ENCODE data around the gene HP.
"Not testable (repeated sequence)": the region's sequence is repeated elsewhere in the genome, so short reads cannot be mapped to it uniquely, and the experiment has no call there.

The HP gene

DNA sequence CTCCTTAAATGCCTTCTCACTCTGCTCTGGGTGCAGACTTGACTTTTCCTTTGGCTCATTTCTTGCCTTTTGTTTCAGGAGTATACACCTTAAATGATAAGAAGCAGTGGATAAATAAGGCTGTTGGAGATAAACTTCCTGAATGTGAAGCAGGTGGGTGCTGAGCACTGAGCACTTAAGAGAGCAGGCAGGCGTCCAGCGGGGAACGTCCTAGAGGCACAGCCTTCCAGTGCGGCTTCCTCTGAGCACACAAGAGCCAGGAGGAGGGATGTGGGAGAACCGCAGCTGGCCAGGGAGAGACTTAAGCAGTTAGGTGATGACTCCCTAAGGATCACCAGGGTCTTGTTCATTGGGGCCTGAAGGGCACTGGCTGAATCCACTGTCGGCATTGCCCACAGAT, 20.8 kb downstream of the HP start:
- DNase-seq; in situ Hi-C loops (cut with MboI; ENCODE audit: low pct_unique_long_range_greater_than_20kb, low sequenced_read_pairs): not testable (repeated sequence)

DNA sequence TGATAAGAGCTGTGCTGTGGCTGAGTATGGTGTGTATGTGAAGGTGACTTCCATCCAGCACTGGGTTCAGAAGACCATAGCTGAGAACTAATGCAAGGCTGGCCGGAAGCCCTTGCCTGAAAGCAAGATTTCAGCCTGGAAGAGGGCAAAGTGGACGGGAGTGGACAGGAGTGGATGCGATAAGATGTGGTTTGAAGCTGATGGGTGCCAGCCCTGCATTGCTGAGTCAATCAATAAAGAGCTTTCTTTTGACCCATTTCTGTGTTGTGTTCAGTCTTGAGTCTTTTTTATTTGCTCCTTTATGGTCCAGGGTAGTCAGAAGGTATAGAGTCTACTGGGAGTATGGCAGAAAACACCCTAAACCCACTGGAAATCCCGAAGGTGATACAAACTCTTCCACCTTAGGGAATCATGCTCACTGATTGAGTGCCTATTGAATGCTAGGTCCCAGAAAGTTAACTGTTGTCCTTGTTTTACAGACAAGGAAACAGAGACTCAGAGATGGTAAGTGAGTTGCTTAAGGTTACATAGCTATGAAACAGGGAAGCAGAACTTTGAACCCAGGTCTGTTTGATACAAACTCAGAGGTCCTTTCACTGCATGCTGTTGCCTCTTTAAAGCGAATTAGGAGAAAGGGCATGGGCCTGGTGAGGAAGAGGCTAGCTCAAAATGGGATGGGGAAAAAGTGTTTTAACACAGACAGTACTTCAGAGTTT, 22.8 kb downstream of the HP start:
- in situ Hi-C loops (cut with MboI; ENCODE audit: low pct_unique_long_range_greater_than_20kb, low sequenced_read_pairs); DNase-seq: not testable (repeated sequence)

DNA sequence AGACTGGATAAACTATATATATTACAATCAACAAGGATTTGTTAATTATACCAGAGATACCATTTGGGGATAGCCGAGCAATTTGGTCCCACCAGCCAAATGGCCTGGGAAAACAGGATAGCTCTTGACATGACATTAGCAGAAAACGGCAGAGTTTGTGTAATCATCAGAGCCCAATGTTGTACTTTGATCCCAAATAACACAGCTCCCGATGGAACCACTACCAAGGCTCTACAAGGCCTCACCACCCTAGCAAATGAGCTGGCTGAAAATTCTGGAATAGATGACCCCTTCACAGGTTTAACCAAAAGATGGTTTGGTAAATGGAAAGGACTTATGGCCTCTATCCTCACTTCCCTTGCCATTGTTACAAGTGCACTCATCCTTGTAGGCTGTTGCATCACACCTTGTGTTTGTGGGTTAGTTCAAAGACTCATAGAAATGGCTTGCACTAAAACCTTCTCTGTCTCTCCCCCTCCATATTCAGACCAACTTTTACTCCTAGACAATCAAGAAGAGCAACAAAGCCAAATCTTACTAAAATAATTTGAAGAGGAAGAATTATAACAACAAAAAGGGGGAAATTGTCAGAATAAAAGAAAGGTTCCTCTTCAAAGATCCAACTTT, 29.6 kb downstream of the HP start:
- no peak for DNase-seq
- in situ Hi-C loops (cut with MboI; ENCODE audit: low pct_unique_long_range_greater_than_20kb, low sequenced_read_pairs): no loop called here

DNA sequence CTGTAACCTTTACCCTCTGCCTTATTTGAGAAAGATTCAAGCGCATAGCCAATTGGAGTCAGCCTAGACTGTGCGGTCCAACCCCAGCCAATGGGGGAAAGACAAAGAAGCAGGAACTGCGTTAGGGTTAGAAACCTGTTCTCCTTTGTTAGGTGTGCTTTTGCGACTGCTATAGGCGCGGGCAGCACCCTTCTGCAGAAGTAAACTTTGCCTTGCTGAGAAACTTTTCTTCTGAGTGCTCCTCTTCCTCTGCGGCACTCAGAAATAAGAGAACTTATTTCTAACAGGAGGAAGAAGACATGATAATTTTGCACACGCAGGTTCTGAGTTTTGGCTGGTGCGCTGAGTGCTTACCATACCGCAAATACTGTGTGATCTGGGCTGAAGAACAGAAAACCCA, 30.1 kb downstream of the HP start:
- in situ Hi-C loops (cut with MboI; ENCODE audit: low pct_unique_long_range_greater_than_20kb, low sequenced_read_pairs): no loop called here
- DNase-seq: no peak

DNA sequence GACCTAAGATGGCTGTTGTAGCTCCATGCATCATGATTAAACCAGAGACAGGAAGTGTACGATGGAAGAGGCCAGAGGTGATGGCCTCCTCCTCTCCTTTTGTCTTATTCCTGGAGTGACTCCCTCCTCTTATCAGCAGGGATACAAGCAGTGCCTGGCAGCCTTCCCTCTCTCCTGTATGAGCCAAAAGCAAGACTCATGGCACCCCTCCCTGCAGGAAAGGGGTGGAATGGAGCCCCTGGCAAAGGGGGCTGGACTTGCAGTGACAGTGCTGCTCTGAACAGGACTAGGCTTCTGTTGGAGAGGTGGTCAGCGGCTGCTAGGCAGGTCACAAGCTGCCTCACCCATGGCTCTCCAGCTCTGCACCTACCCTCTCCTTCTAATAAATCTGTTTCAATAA, 30.7 kb downstream of the HP start:
- DNase-seq: no peak
- in situ Hi-C loops (cut with MboI; ENCODE audit: low pct_unique_long_range_greater_than_20kb, low sequenced_read_pairs): no loop called here

DNA sequence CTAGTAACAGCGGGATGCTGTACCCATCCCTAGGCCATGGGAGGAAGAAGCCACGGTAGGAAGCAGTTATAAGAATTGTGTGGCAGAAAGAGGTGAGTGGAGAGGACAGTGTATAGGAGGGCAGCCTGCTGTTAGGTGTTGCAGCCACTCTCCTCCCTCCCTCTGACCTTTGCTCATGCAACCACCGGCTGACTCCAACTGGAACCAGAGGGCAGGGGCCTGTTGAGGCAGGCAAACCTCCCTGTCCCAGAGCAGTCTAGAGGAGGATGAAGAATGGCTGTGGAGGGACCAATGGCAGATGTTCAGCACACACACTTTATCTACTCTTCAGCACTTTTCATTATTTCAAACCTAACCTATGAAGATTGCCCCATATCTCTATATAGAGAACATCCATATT, 36.9 kb downstream of the HP start:
- in situ Hi-C loops (cut with MboI; ENCODE audit: low pct_unique_long_range_greater_than_20kb, low sequenced_read_pairs): no loop called here
- no peak for DNase-seq

DNA sequence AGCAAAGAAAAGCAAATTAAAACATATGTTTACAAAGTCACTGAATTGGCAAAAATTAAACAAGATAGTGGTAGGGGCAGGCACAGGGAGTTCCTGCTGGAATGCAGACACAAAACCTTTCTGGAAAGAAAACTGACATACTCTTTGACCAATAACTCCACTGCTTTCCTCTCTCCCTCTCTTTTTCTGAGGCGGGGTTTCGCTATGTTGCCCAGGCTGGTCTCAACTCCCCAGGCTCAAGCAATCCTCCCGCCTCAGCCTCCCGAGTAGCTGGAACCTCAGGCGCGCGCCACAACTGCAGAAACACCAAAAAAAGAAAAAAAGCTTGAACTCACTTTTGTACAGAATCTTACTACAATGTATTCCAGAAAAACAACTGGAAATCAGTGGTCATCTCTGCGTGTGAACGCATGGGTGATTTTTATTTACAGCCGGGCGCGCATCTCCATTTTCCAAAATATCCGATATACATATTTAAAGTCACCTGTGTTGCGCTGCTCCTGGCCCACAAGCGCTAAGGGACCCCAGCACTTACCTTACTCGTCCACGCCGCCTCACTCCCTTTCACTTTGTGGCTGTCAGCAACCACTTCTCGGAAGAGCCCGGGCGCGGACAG, 38.6 kb downstream of the HP start:
- peak; percentile 51 for DNase-seq
- in situ Hi-C loops (cut with MboI; ENCODE audit: low pct_unique_long_range_greater_than_20kb, low sequenced_read_pairs): no loop called here

DNA sequence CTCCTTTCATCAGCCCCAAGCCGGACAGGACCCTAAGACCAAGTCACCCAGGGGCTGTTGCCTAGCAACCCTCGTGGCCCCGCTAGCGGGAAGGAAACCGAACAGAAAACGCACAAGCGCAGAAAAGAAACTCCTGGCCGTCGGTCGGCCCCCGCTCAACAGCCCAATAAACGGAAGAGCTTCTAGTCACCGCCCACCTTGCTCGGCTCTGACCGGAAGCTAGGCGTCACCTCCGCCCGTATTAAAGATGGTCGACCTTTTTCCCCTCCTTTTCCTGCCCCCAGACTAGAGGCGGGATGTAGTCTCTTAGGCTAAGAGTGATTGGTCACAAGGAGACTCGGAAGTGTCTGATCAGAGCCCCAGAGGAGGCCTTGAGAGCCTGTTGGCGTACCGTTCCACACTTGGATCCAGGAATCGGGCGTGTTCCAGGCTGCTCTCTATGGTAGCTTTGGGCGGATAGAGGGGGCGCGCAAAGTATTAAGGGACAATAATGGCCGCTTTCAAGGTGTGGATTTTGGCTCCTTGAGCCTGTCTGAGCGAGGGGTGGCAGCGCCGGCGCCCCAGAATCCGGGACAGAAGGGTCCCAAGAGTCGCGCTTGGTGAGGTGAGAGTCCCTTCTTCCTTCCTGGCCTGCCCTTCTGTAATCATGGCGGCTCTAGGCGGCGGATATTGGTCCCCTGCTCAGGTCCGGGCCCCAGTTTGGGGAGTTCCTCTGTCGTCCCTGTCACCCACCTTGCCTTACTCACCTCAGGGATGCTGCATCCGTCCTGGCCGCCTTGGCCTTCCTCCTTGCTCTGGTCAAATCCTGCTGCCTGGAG, 39.4 kb downstream of the HP start, which contains the start of the genes DHX38 and TXNL4B:
DHX38 (plus strand) TSS at position 400 of the 818 bp plus-strand sequence. CDS start 2,311 bp downstream, outside the sequence.
TXNL4B (minus strand) TSS at position 173 of the 818 bp plus-strand sequence. CDS start 2,871 bp downstream, outside the sequence.
- DNase-seq: peak; percentile 100
- in situ Hi-C loops (cut with MboI; ENCODE audit: low pct_unique_long_range_greater_than_20kb, low sequenced_read_pairs): no loop called here

DNA sequence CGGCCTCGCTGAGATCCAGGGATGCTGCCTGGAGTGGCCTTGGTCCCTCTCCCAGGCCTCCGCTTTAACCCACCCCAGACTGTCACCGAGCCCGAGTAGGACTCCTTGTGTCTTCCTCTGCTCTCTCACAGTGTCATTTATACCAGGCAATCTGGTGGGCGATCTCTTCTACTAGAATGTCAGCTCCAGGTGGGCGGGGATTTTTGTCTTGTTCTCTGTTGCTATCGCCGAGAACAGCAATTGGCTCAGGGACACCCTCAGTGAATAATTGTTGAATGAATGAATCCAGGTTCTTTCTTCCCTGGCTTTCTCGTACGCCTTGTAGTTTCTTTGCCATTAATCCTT, 39.9 kb downstream of the HP start:
- DNase-seq: no peak
- in situ Hi-C loops (cut with MboI; ENCODE audit: low pct_unique_long_range_greater_than_20kb, low sequenced_read_pairs): no loop called here

DNA sequence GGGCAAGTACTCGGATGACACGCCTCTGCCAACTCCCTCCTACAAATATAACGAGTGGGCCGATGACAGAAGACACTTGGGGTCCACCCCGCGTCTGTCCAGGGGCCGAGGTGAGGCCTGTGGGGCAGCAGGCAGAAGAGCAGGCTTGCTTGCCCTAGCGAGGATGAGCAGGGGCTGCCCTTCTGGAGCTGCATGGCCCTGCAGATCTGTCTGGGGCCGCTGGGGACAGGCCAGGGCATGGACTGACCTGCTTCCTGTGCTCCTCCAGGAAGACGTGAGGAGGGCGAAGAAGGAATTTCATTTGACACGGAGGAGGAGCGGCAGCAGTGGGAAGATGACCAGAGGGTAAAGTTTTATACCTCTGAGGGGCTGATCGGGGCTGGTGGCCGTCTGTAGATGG, 44.6 kb downstream of the HP start:
- in situ Hi-C loops (cut with MboI; ENCODE audit: low pct_unique_long_range_greater_than_20kb, low sequenced_read_pairs): no loop called here
- no peak for DNase-seq

DNA sequence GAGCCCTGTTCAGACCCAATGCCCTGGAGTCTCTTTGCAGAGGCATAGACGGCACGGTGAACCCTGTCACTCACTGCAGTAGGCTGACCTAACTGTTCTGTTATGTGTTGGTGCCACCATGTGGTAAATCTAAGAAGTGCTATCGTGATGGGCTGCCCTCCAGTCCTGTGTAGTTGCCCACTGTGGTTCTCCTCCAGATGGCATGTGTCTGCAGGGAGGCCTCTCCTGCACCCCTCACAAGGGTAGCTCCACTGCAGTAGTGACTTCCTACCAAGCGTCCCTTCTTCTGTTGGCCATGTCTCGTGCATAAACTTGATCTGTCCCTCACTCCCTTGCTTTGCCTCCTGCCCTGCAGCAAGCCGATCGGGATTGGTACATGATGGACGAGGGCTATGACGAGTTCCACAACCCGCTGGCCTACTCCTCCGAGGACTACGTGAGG, 45.1 kb downstream of the HP start:
- DNase-seq: peak; percentile 67
- in situ Hi-C loops (cut with MboI; ENCODE audit: low pct_unique_long_range_greater_than_20kb, low sequenced_read_pairs): no loop called here

DNA sequence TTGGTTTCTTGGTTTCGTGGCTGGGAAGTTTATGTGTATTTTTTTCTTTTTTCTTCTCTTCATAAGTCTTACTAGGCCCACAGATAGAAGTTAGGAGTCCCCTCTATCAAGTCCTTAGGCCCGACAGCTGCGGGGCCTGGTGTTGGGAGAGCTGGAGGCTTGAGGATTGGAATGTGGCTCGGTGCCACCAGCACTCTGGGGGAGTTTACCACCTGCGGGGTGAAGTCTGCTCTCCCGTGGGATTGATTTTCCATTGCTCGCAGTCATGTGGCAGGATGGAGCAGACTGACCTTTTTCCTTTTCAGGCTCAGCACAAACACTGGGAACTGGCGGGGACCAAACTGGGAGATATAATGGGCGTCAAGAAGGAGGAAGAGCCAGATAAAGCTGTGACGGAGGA, 46.9 kb downstream of the HP start:
- in situ Hi-C loops (cut with MboI; ENCODE audit: low pct_unique_long_range_greater_than_20kb, low sequenced_read_pairs): no loop called here
- no peak for DNase-seq

DNA sequence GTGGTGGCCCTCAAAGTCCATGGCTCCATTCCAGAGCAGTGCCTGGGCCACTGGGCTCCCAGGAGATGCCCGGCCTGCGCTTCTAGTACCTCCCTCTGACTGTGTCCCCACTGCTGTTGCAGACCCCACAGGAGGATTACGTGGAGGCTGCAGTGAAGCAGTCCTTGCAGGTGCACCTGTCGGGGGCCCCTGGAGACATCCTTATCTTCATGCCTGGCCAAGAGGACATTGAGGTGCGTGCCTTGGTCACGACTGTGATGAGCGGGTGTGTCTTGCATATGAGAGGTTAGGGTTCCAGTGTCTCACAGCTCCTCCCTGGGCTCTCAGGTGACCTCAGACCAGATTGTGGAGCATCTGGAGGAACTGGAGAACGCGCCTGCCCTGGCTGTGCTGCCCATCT, 50.6 kb downstream of the HP start:
- in situ Hi-C loops (cut with MboI; ENCODE audit: low pct_unique_long_range_greater_than_20kb, low sequenced_read_pairs): no loop called here
- no peak for DNase-seq

DNA sequence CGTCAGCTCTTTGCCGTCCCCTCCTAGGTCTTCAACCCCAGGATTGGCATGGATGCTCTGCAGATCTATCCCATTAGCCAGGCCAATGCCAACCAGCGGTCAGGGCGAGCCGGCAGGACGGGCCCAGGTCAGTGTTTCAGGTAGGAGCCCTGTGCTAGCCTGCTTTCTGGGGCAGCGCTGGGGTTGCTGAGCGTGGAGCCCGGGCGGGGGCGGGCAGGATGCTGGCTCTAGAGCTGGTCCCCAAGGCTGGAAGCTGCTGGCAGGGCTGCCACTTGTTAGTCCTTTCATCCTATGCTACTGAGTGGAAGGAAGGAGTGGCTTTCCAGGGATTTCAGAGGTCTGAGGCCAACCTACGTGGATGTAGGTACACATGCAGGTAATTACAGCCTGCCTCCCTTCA, 51.7 kb downstream of the HP start:
- in situ Hi-C loops (cut with MboI; ENCODE audit: low pct_unique_long_range_greater_than_20kb, low sequenced_read_pairs): no loop called here
- no peak for DNase-seq

DNA sequence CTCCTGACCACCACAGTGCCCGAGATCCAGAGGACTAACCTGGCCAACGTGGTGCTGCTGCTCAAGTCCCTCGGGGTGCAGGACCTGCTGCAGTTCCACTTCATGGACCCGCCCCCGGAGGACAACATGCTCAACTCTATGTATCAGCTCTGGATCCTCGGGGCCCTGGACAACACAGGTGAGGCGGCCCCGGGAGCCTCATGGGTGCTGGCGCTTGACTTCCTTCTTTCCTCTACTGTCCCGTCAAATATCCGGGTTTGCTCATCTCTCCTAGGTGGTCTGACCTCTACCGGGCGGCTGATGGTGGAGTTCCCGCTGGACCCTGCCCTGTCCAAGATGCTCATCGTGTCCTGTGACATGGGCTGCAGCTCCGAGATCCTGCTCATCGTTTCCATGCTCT, 53.1 kb downstream of the HP start:
- no peak for DNase-seq
- in situ Hi-C loops (cut with MboI; ENCODE audit: low pct_unique_long_range_greater_than_20kb, low sequenced_read_pairs): no loop called here

DNA sequence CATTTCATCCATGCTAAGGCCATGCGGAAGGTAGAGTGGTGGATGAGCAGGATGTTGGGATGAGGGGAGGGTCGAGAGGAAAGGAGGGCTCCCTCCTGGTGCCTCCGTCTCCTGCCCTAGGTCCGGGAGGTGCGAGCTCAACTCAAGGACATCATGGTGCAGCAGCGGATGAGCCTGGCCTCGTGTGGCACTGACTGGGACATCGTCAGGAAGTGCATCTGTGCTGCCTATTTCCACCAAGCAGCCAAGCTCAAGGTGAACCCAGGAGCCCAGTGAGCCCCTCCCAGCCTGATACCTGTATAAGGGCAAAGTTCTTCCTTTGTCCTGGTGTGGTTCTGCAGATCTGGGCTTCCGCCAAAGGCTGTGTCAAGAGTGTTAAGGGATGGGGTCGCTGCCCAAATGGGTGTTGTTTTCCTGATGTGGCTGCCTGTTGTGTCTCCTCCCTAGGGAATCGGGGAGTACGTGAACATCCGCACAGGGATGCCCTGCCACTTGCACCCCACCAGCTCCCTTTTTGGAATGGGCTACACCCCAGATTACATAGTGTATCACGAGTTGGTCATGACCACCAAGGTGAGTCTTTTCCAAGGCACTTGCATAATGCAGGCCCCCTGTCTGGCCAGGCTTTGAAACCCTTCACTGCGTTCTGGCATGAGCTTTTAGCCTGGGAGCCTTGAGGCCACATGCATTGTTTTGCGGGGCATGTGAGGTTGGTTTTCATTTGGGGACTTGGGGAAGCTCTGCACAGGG, 54.2 kb downstream of the HP start:
- in situ Hi-C loops (cut with MboI; ENCODE audit: low pct_unique_long_range_greater_than_20kb, low sequenced_read_pairs): no loop called here
- DNase-seq: no peak

DNA sequence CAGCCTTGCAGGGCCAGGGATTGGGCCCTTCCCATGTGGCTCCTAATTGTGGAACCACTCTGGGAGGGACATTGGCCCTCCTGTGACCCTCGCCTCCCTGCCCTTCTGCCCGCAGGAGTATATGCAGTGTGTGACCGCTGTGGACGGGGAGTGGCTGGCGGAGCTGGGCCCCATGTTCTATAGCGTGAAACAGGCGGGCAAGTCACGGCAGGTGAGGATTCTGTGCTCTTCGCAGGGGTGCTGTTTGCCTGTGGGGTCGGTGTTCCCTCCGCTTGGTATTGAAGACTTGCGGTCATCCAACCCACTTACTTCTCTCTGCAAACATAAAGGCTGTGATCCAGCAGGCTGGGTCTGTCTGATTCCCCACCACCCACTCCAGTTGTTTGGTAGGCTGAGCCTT, 55.0 kb downstream of the HP start:
- in situ Hi-C loops (cut with MboI; ENCODE audit: low pct_unique_long_range_greater_than_20kb, low sequenced_read_pairs): no loop called here

DNA sequence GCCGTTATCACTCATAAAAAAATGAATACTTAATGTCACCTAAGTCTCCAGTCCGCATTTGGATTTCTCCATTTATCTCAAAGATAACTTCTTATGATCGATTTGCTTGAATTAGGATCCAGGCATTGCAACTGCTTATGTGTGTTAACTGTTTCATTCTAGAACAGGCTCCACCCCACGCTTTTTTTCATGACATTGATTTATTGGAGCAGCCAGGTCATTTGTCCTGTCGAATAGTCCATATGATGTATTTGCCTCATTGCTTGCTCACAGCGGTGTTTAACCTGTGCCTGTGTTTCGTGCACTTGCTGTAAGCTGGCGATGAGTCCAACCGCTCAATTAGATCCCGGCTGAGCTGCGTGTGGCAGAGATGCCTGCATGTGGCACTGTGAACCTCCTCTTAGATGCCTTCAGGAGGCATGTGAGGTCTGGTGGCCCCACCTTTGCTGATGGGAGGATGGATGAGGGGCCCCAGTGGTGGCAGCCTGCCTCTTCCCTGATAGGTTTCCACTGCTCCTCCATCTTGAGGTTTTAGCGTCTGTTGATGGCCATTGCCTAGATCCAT, 55.7 kb downstream of the HP start:
- no peak for DNase-seq
- in situ Hi-C loops (cut with MboI; ENCODE audit: low pct_unique_long_range_greater_than_20kb, low sequenced_read_pairs): no loop called here

More for the DNA sequence above, 55.0 kb downstream of the HP start:
- DNase-seq: no peak

Measured in KBM-7 (cell line).